NB4 (cell line): Measurements from ENCODE around the gene MET.

Experiments used
- CTCF ChIP-seq: IDR thresholded peaks from one replicate; pipeline ENCODE4 v1.5.1; 2012; ENCODE audit warnings: low read depth, low read length
- MAX ChIP-seq: IDR thresholded peaks from 2 replicates; pipeline ENCODE4 v1.6.1; 2011; ENCODE audit warnings: low read depth, low read length
- MYC ChIP-seq: IDR thresholded peaks from 2 replicates; pipeline ENCODE4 v1.6.1; 2011; ENCODE audit warnings: low read depth, low read length
- POLR2A ChIP-seq: IDR thresholded peaks from 2 replicates; pipeline ENCODE4 v1.6.1; 2011; ENCODE audit warnings: mild to moderate bottlenecking; ENCODE audit not compliant: insufficient read length; ENCODE audit errors: extremely low read depth

GRCh38 chr7:116713500-116713899, 41.5 kb downstream of the MET start:
- no peak for TF ChIP-seq CTCF
- TF ChIP-seq POLR2A, result no peak
- TF ChIP-seq MYC, result no peak
- TF ChIP-seq MAX, result no peak
